ENCODE measurements around the gene ALOX15. TPM values are rescaled to one million over a fixed set of nuclear protein-coding genes. Genes with fewer than 3 reads are reported as not detected.

ALOX15 gene
- total and polyA plus RNA-seq, 9 of the 15 experiments (the other 6 are each of a cell fraction or from before 2014, with no cell fraction given) = not detected

GRCh38 chr17:4596636-4597380 is 44.7 kb downstream of the ALOX15 start:
- no peak overlapping the region for H3K4me2 ChIP-seq (ENCODE audit: insufficient read depth, low read length)
- DNase-seq (ENCODE audit: extremely low read depth in 1 of 4, low spot score in 3 of 4) (no peak), FAIRE-seq (no peak), ATAC-seq (no peak)
- H3K79me2 ChIP-seq (ENCODE audit: control insufficient read depth, insufficient read depth, low read length) = no peaks in the 10 kb centered on the region
- H3K9ac ChIP-seq (ENCODE audit: insufficient read depth in 1 of 2, low read depth in 2 of 2, low read length in 2 of 2) = no peak overlapping the region
- no TSS peak for BruUV-seq (replicated peaks)
- intact Hi-C loops (cut with micrococcal nuclease) = no loop called here
- peaks cover 0 to 21% of the 10 kb centered on the region in 2 experiments; a peak in 3 of 5 replicates for H3K4me1 ChIP-seq (replicated peaks in 1 of 2; ENCODE audit: control insufficient read depth in 2 of 2, insufficient read depth in 2 of 2, low read length in 2 of 2)
- POLR2A ChIA-PET = no interaction called here
- CTCF ChIA-PET (ENCODE audit: low intra/inter-chr PET ratio) = no interaction called here
- no peaks in the 10 kb centered on the region for H3K36me3 ChIP-seq (ENCODE audit: control insufficient read depth, insufficient read depth, low read length)
- no peak overlapping the region for H3K27ac ChIP-seq (ENCODE audit: extremely low read depth, low read depth, low read length)
- peaks cover 3 to 82% of the 10 kb centered on the region in 2 experiments; a peak in 3 of 5 replicates for H3K27me3 ChIP-seq (ENCODE audit: control insufficient read depth in 2 of 2, insufficient read depth in 2 of 2, low read length in 2 of 2)
- H3K9me1 ChIP-seq (ENCODE audit: control insufficient read depth, insufficient read depth, low read length) = no peaks in the 10 kb centered on the region
- TF ChIP-seq NONO (IDR thresholded peaks at IDR 0.05; ENCODE audit: low read depth in 2 of 2, low read length in 1 of 2) (no peak), THRA (IDR thresholded peaks at IDR 0.05) (no peak), RBM25 (IDR thresholded peaks at IDR 0.05; ENCODE audit: low read depth, low read length, severe bottlenecking) (no peak), ZNF165 (CRISPR knock-in tag; IDR thresholded peaks at IDR 0.05; ENCODE audit: borderline replicate concordance) (no peak)
- H3K9me3 ChIP-seq (replicated peaks; ENCODE audit: control insufficient read depth, insufficient read depth, low read depth, low read length) = no peaks in the 10 kb centered on the region
- no peak overlapping the region for H2AFZ ChIP-seq (ENCODE audit: low read depth, low read length)
- in situ Hi-C loops (cut with MboI) = no loop called here
- 0 out of 2 replicates have a peak, but pooled peaks cover 10% of the 10 kb centered on the region for H4K20me1 ChIP-seq (replicated peaks; ENCODE audit: control insufficient read depth, insufficient read depth, low read length)
- no peak overlapping the region for H3K4me3 ChIP-seq
- 17% methylated on average over 21 of the region's 36 CpGs for WGBS (ENCODE audit: insufficient coverage, low coverage, missing lambda C conversion rate)

Data from K562 (cell line).